GM23338 (cell line): ENCODE results near the gene NELFE.

Experiments
- CREB1 ChIP-seq: fragments of 250-450 bp; sonication (Bioruptor Pico); IDR thresholded peaks from 2 replicates; pipeline ENCODE4 v1.5.0; 2020; ENCODE audit warnings: low read depth, mild to moderate bottlenecking, moderate library complexity
- CTCF ChIP-seq, 2 experiments: fragments of 200-600 bp in 1 of 2; sonication (generic) in 1 of 2; conservative IDR thresholded peaks; 2 replicates each; pipeline versions ENCODE4 v1.5.1 to v1.6.1; 2016 to 2017; ENCODE audit warnings: antibody characterized with exemption in 2 of 2, low read depth in 2 of 2, mild to moderate bottlenecking in 2 of 2, moderate library complexity in 1 of 2
- EZH2 ChIP-seq: fragments of 200-600 bp; sonication (generic); IDR thresholded peaks from one replicate; pipeline ENCODE4 v1.8.0; 2017; ENCODE audit warnings: antibody characterized with exemption, mild to moderate bottlenecking, low read depth; ENCODE audit not compliant: unreplicated experiment
- EZH2phosphoT487 ChIP-seq: fragments of 200-600 bp; sonication (generic); IDR thresholded peaks from one replicate; pipeline ENCODE4 v1.8.1; 2018; ENCODE audit warnings: antibody characterized with exemption; ENCODE audit not compliant: unreplicated experiment
- JUNB ChIP-seq: IDR thresholded peaks from one replicate; pipeline ENCODE4 v1.6.1; 2016; ENCODE audit warnings: antibody characterized with exemption; ENCODE audit not compliant: unreplicated experiment
- NANOG ChIP-seq: IDR thresholded peaks from 2 replicates; pipeline ENCODE4 v1.6.1; 2016; ENCODE audit warnings: antibody characterized with exemption, borderline replicate concordance
- POLR2AphosphoS5 ChIP-seq: IDR thresholded peaks from 2 replicates; pipeline ENCODE4 v1.6.1; 2016; ENCODE audit warnings: antibody characterized with exemption, low read depth
- REST ChIP-seq: IDR thresholded peaks from one replicate; pipeline ENCODE4 v1.6.1; 2018; ENCODE audit warnings: antibody characterized with exemption; ENCODE audit not compliant: unreplicated experiment
- ZNF114 ChIP-seq: fragments of 250-450 bp; sonication (Bioruptor Pico); IDR thresholded peaks from 2 replicates; pipeline ENCODE4 v1.5.0; 2020; ENCODE audit warnings: mild to moderate bottlenecking, moderate library complexity
- TF ChIP-seq, protein P1 (sequence below): IDR thresholded peaks from 2 replicates; pipeline ENCODE4 v1.6.1; 2016; ENCODE audit warnings: antibody characterized with exemption

DNA sequence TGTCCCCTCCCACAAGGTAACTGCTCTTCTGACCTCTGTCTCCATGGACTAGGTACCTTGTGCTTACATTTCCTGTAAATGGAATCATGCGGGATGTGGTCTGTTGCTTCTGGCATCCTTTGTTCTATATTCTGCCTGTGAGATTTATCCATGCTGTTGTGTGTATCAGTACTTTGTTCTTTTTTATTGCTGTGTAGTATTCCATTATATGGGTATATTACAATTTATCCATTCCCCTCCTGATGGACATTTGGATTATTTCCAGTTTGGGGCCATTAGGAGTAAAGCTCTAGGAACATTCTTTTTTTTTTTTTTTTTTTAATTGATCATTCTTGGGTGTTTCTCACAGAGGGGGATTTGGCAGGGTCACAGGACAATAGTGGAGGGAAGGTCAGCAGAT is 27.8 kb downstream of the NELFE start:
- TF ChIP-seq CTCF (conservative IDR thresholded peaks at IDR 0.05; ENCODE audit: low read depth in 2 of 2) (no peak), POLR2AphosphoS5 (no peak), CREB1 (CRISPR knock-in tag) (no peak), EZH2 (no peak), EZH2phosphoT487 (no peak), REST (no peak), JUNB (no peak), ZNF114 (CRISPR knock-in tag) (no peak), NANOG (no peak)
- TF ChIP-seq, protein P1, sequence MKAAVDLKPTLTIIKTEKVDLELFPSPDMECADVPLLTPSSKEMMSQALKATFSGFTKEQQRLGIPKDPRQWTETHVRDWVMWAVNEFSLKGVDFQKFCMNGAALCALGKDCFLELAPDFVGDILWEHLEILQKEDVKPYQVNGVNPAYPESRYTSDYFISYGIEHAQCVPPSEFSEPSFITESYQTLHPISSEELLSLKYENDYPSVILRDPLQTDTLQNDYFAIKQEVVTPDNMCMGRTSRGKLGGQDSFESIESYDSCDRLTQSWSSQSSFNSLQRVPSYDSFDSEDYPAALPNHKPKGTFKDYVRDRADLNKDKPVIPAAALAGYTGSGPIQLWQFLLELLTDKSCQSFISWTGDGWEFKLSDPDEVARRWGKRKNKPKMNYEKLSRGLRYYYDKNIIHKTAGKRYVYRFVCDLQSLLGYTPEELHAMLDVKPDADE: no peak
